ENCODE data around the gene PMPCA. TPM values are rescaled to one million over a fixed set of nuclear protein-coding genes. Genes with fewer than 3 reads are reported as not detected.

The PMPCA gene
- polyA plus RNA-seq, 1 of the 3 experiments (the other 2 are of a cell fraction) = 125 TPM

GRCh38 chr9:136460772-136461325, 50.4 kb downstream of the PMPCA start:
- no peak overlapping the region for H3K9ac ChIP-seq
- TF ChIP-seq SIN3A (IDR thresholded peaks at IDR 0.05; ENCODE audit: borderline replicate concordance, low read depth, low read length) (no peak), SMC3 (IDR thresholded peaks at IDR 0.05; ENCODE audit: low read depth, low read length) (no peak), CTCF (IDR thresholded peaks at IDR 0.05) (no peak), ELF1 (IDR thresholded peaks at IDR 0.05) (no peak), GATA2 (CRISPR knock-in tag; IDR thresholded peaks at IDR 0.05) (no peak), EZH2phosphoT487 (IDR thresholded peaks at IDR 0.05; ENCODE audit: borderline replicate concordance, low read depth) (no peak), EP300 (IDR thresholded peaks at IDR 0.05; ENCODE audit: borderline replicate concordance in 1 of 2, low read depth in 1 of 2, low read length in 1 of 2) (no peak), FOXJ3 (CRISPR knock-in tag; IDR thresholded peaks at IDR 0.05) (no peak), TEAD4 (IDR thresholded peaks at IDR 0.05; ENCODE audit: borderline replicate concordance, insufficient read depth) (no peak), FOXM1 (IDR thresholded peaks at IDR 0.05; ENCODE audit: low read depth) (no peak), RXRA (IDR thresholded peaks at IDR 0.05; ENCODE audit: borderline replicate concordance, low read depth) (no peak), RFX5 (IDR thresholded peaks at IDR 0.05; ENCODE audit: low read length) (no peak), MXI1 (IDR thresholded peaks at IDR 0.05; ENCODE audit: low read depth, low read length) (no peak), MEF2A (IDR thresholded peaks at IDR 0.05; ENCODE audit: borderline replicate concordance, low read depth) (no peak), RAD21 (IDR thresholded peaks at IDR 0.05; ENCODE audit: low read length) (no peak)
- TF ChIP-seq, protein P1, sequence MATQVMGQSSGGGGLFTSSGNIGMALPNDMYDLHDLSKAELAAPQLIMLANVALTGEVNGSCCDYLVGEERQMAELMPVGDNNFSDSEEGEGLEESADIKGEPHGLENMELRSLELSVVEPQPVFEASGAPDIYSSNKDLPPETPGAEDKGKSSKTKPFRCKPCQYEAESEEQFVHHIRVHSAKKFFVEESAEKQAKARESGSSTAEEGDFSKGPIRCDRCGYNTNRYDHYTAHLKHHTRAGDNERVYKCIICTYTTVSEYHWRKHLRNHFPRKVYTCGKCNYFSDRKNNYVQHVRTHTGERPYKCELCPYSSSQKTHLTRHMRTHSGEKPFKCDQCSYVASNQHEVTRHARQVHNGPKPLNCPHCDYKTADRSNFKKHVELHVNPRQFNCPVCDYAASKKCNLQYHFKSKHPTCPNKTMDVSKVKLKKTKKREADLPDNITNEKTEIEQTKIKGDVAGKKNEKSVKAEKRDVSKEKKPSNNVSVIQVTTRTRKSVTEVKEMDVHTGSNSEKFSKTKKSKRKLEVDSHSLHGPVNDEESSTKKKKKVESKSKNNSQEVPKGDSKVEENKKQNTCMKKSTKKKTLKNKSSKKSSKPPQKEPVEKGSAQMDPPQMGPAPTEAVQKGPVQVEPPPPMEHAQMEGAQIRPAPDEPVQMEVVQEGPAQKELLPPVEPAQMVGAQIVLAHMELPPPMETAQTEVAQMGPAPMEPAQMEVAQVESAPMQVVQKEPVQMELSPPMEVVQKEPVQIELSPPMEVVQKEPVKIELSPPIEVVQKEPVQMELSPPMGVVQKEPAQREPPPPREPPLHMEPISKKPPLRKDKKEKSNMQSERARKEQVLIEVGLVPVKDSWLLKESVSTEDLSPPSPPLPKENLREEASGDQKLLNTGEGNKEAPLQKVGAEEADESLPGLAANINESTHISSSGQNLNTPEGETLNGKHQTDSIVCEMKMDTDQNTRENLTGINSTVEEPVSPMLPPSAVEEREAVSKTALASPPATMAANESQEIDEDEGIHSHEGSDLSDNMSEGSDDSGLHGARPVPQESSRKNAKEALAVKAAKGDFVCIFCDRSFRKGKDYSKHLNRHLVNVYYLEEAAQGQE (IDR thresholded peaks at IDR 0.05; ENCODE audit: low read depth, low read length) = no peak
- TF ChIP-seq, protein P2, sequence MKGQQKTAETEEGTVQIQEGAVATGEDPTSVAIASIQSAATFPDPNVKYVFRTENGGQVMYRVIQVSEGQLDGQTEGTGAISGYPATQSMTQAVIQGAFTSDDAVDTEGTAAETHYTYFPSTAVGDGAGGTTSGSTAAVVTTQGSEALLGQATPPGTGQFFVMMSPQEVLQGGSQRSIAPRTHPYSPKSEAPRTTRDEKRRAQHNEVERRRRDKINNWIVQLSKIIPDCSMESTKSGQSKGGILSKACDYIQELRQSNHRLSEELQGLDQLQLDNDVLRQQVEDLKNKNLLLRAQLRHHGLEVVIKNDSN (IDR thresholded peaks at IDR 0.05; ENCODE audit: borderline replicate concordance, low read depth) = no peak
- TF ChIP-seq, protein P3, sequence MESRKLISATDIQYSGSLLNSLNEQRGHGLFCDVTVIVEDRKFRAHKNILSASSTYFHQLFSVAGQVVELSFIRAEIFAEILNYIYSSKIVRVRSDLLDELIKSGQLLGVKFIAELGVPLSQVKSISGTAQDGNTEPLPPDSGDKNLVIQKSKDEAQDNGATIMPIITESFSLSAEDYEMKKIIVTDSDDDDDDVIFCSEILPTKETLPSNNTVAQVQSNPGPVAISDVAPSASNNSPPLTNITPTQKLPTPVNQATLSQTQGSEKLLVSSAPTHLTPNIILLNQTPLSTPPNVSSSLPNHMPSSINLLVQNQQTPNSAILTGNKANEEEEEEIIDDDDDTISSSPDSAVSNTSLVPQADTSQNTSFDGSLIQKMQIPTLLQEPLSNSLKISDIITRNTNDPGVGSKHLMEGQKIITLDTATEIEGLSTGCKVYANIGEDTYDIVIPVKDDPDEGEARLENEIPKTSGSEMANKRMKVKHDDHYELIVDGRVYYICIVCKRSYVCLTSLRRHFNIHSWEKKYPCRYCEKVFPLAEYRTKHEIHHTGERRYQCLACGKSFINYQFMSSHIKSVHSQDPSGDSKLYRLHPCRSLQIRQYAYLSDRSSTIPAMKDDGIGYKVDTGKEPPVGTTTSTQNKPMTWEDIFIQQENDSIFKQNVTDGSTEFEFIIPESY (IDR thresholded peaks at IDR 0.05; ENCODE audit: borderline replicate concordance, low read depth) = no peak
- 93% methylated on average over 19 of the region's 23 CpGs for whole genome bisulfite sequencing (ENCODE audit: low lambda C conversion rate)
- no peak overlapping the region for H3K4me3 ChIP-seq (ENCODE audit: low read depth in 2 of 2, low read length in 1 of 2)
- no peaks in the 10 kb centered on the region for H3K4me1 ChIP-seq (ENCODE audit: control insufficient read depth in 1 of 2, insufficient read depth in 2 of 2, low read depth in 1 of 2, low read length in 1 of 2)
- H4K20me1 ChIP-seq (ENCODE audit: insufficient read depth) = no peaks in the 10 kb centered on the region
- ChIA-PET CTCF (no interaction called here), POLR2A (no interaction called here)
- H3K9me3 ChIP-seq = no peaks in the 10 kb centered on the region
- peaks cover 50 to 76% of the 10 kb centered on the region in 2 experiments for H3K36me3 ChIP-seq (replicated peaks in 1 of 2; ENCODE audit: control insufficient read depth in 1 of 2, insufficient read depth in 2 of 2, low read length in 1 of 2)
- no peaks in the 10 kb centered on the region for H3F3A ChIP-seq (replicated peaks; ENCODE audit: insufficient read depth)
- no peaks in the 10 kb centered on the region for H3K27me3 ChIP-seq (ENCODE audit: insufficient read depth)
- H3K9me2 ChIP-seq = no peaks in the 10 kb centered on the region
- peaks cover 32% of the 10 kb centered on the region for H3K79me2 ChIP-seq (ENCODE audit: insufficient read depth)
- no peak overlapping the region for H3K4me2 ChIP-seq
- no peak for DNase-seq
- H3K27ac ChIP-seq (ENCODE audit: low read depth in 2 of 2, low read length in 1 of 2) = no peak overlapping the region
- no peak overlapping the region for H2AFZ ChIP-seq (ENCODE audit: low read depth)

All from SK-N-SH (cell line).